ENCODE measurements around the gene STXBP6.

DNA sequence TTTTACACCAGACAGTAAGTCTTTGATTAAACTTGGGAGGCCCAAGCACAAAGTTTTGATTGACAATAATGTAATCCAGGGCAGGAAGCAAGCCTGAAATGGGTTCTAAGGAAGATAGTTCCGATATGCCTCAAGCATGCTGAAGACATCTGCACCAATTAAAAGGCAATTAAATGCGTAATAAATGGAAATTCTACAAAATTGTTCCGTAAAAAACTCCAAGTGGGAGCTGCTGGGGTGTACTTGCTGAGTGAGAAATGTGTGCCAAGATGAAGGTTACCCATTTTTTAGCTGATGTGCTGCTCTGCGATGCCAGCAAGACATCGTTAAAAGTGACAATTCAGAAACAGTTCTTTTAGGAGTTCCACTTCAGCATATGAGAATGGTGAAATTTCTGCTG lies 269.7 kb downstream of the STXBP6 start:
- TF ChIP-seq, protein P1, sequence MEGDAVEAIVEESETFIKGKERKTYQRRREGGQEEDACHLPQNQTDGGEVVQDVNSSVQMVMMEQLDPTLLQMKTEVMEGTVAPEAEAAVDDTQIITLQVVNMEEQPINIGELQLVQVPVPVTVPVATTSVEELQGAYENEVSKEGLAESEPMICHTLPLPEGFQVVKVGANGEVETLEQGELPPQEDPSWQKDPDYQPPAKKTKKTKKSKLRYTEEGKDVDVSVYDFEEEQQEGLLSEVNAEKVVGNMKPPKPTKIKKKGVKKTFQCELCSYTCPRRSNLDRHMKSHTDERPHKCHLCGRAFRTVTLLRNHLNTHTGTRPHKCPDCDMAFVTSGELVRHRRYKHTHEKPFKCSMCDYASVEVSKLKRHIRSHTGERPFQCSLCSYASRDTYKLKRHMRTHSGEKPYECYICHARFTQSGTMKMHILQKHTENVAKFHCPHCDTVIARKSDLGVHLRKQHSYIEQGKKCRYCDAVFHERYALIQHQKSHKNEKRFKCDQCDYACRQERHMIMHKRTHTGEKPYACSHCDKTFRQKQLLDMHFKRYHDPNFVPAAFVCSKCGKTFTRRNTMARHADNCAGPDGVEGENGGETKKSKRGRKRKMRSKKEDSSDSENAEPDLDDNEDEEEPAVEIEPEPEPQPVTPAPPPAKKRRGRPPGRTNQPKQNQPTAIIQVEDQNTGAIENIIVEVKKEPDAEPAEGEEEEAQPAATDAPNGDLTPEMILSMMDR (IDR thresholded peaks at IDR 0.05; ENCODE audit: low read depth, low read length, poor library complexity, severe bottlenecking), result no peak
- no peak for TF ChIP-seq EZH2phosphoT487 (IDR thresholded peaks at IDR 0.05; ENCODE audit: borderline replicate concordance, low read length)
